Activated effector memory CD4-positive, alpha-beta T cell treated with anti-CD3 and anti-CD28 coated beads, Interleukin-2, amount 50 U/mL, for 16 hours (primary cell): ENCODE data around the gene ZNF189.
A peak's percentile ranks its signal among the peaks of the same experiment; 100 is the strongest.

Experiments used
- DNase-seq: peaks from one replicate; pipeline ENCODE4 v3.0.0-alpha.2; 2020

The ZNF189 gene

GRCh38 chr9:101421653-101422065, 23.0 kb downstream of the ZNF189 start:
- no peak for DNase-seq

- no peak for DNase-seq
Measured at GRCh38 chr9:101427358-101427757, 28.7 kb downstream of the ZNF189 start.

- no peak for DNase-seq
Measured at GRCh38 chr9:101427957-101428655, 29.5 kb downstream of the ZNF189 start.

GRCh38 chr9:101428909-101429308, 30.3 kb downstream of the ZNF189 start:
- no peak for DNase-seq

- no peak for DNase-seq
Measured at GRCh38 chr9:101429736-101430135, 31.1 kb downstream of the ZNF189 start.

- DNase-seq = no peak
Measured at GRCh38 chr9:101432171-101432570, 33.5 kb downstream of the ZNF189 start.

GRCh38 chr9:101432740-101433139, 34.1 kb downstream of the ZNF189 start:
- no peak for DNase-seq

GRCh38 chr9:101433229-101433628, 34.6 kb downstream of the ZNF189 start:
- no peak for DNase-seq

GRCh38 chr9:101434998-101435397, 36.3 kb downstream of the ZNF189 start:
- no peak for DNase-seq

GRCh38 chr9:101435601-101436079, 37.0 kb downstream of the ZNF189 start, which contains the start of gene ALDOB:
TSS of gene ALDOB (minus strand) at chr9:101435774. CDS start at chr9:101430887, 4,887 bp downstream.
- no peak for DNase-seq

GRCh38 chr9:101437806-101438232, 39.2 kb downstream of the ZNF189 start:
- no peak for DNase-seq

- DNase-seq = no peak
Measured at GRCh38 chr9:101438523-101438922, 39.9 kb downstream of the ZNF189 start.

GRCh38 chr9:101440714-101441230, 42.1 kb downstream of the ZNF189 start:
- no peak for DNase-seq

- no peak for DNase-seq
Measured at GRCh38 chr9:101442318-101442717, 43.7 kb downstream of the ZNF189 start.

- no peak for DNase-seq
Measured at GRCh38 chr9:101442736-101443135, 44.1 kb downstream of the ZNF189 start.

- DNase-seq = no peak
Measured at GRCh38 chr9:101443364-101443771, 44.7 kb downstream of the ZNF189 start.

GRCh38 chr9:101445353-101446029, 46.8 kb downstream of the ZNF189 start:
- DNase-seq = no peak

GRCh38 chr9:101446732-101447131, 48.1 kb downstream of the ZNF189 start:
- DNase-seq = no peak

- no peak for DNase-seq
Measured at GRCh38 chr9:101448680-101449070, 50.0 kb downstream of the ZNF189 start.

GRCh38 chr9:101449071-101449721, 50.5 kb downstream of the ZNF189 start:
- DNase-seq = peak; percentile 78

GRCh38 chr9:101450931-101451330, 52.3 kb downstream of the ZNF189 start:
- DNase-seq = no peak

- DNase-seq = no peak
Measured at GRCh38 chr9:101451498-101451897, 52.8 kb downstream of the ZNF189 start.

GRCh38 chr9:101453776-101454570, 55.3 kb downstream of the ZNF189 start:
- no peak for DNase-seq
